Measurements from ENCODE around the gene FOXE1. TPM values are rescaled to one million over a fixed set of nuclear protein-coding genes. Genes with fewer than 3 reads are reported as not detected.

Gene FOXE1
- total and polyA plus RNA-seq, 8 donors: 1.9 to 8.0 TPM; not detected in 6

DNA sequence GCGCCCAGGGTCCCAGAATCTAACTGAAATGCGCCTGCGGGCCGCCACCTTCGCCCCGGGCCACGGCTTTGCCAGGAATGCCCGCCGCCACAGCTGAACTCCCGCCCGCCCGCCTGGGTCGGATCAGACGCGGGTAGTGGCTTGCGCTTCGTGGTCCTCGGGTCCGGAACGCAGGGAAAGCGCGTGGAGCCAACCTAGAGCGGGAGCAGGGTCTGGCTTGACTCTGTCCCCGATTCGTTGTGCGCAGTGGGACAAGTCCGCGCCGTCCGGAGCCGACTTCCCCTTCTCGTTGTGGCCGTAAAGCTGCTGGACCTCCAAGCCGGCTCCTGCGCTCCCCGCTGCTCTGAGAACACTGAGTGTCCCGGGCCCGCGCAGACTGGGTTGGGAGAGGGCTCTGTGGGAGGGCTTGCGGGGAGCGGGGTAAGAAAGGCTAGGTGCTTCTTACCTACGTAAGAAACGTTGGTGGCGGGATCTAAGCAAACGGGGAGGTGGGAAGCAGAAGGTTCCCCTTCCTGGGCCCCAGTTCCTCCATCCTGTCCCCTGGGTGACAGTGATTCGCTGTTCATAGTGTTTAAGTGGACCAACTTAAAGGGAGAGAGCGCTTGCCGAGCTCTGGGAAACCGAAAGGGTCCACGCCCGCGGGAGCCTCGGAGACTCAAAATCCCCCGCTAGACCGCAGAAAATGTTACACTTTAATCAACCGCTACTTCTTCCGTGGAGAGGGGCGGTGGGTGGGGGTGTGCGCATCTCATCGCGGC, 4.4 kb upstream of the FOXE1 start:
- Histone ChIP-seq H3K36me3 (no peaks in the 10 kb centered on the region), H3K9me3 (peaks cover 0 to 11% (median 0%) of the 10 kb centered on the region in 4 donors), H3K27ac (no peak overlapping the region), H3K27me3 (peaks cover 42 to 93% (median 78%) of the 10 kb centered on the region in 3 donors), H3K4me3 (peak overlapping the region; percentile 13 to 38 (median 26)), H3K4me1 (peaks cover 19 to 44% (median 42%) of the 10 kb centered on the region in 4 donors)
- TF ChIP-seq POLR2A (IDR thresholded peaks at IDR 0.05) (no peak), EP300 (IDR thresholded peaks at IDR 0.05) (no peak), POLR2AphosphoS5 (IDR thresholded peaks at IDR 0.05) (no peak)
- TF ChIP-seq, protein P1, sequence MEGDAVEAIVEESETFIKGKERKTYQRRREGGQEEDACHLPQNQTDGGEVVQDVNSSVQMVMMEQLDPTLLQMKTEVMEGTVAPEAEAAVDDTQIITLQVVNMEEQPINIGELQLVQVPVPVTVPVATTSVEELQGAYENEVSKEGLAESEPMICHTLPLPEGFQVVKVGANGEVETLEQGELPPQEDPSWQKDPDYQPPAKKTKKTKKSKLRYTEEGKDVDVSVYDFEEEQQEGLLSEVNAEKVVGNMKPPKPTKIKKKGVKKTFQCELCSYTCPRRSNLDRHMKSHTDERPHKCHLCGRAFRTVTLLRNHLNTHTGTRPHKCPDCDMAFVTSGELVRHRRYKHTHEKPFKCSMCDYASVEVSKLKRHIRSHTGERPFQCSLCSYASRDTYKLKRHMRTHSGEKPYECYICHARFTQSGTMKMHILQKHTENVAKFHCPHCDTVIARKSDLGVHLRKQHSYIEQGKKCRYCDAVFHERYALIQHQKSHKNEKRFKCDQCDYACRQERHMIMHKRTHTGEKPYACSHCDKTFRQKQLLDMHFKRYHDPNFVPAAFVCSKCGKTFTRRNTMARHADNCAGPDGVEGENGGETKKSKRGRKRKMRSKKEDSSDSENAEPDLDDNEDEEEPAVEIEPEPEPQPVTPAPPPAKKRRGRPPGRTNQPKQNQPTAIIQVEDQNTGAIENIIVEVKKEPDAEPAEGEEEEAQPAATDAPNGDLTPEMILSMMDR (IDR thresholded peaks at IDR 0.05): no peak
- intact Hi-C loops (cut with DNase I; ENCODE audit: low total_unique reads): no loop called here
- DNase-seq: peak in 1 of 2 donors; percentile 38
- 1 to 11% (median 4%) methylated on average over 33 to 61 of the region's 61 CpGs for WGBS, 5 donors

DNA sequence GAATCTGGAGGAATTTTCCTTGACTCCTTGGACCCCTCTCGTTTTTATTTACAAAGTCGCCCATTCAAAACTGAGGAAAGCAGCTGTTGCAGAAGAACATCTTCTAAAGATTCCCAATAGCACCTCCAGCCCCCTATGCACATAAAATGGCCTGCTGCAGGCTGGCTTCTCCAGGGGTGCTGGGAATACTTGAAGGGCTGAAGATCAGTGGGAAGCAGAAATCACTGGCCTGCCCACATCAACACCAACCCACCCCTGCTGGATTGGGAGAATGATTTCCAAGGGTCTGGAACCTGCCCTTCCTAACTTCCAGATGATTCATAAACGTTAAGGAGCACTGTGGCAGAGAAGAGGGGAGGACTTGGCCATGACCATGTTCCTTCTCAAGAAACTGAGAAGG, 3.0 kb upstream of the FOXE1 start:
- no peak for DNase-seq
- Histone ChIP-seq H3K4me1 (peaks cover 25 to 56% (median 47%) of the 10 kb centered on the region in 4 donors), H3K27me3 (peaks cover 55 to 100% (median 89%) of the 10 kb centered on the region in 3 donors), H3K9me3 (peaks cover 0 to 17% (median 0%) of the 10 kb centered on the region in 4 donors), H3K27ac (no peak overlapping the region), H3K4me3 (no peak overlapping the region), H3K36me3 (no peaks in the 10 kb centered on the region)
- no peak for TF ChIP-seq POLR2AphosphoS5 (IDR thresholded peaks at IDR 0.05)
- TF ChIP-seq, protein P1 (IDR thresholded peaks at IDR 0.05): no peak
- no peak for TF ChIP-seq POLR2A (IDR thresholded peaks at IDR 0.05)
- TF ChIP-seq EP300 (IDR thresholded peaks at IDR 0.05): no peak
- intact Hi-C loops (cut with DNase I; ENCODE audit: low total_unique reads): no loop called here
- WGBS, 5 donors: 12 to 23% (median 21%) methylated on average over 3 of the region's 3 CpGs

DNA sequence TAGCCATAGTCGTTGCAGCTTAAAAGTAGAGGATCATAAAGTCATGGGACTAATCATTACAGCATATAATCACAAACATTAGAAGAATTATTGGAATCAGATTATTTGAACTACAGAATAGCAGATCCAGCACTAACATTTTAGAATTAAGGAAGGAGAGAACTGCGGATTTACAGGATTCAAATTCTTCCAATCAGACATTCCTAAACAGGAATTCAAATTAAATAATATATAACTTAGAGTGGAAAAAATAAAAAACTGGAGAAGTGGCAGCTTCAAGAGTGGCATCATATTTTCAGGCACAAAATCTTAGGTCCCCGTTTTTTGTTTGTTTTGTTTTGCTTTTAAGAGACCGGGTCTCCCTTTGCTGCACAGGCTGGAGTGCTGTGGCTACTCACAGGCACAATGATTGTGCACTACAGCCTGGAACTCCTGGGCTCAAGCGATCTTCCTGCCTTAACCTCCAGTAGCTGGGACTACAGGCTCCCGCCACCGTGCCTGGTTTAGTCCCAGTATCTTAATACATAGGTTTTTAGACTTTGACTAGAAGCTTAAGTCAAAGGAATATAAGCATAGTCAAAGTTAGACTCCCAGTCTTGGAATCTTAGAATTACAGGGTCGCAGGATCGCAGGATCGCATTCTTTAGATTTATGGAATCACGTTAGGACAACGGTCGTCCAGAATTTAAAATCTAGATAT, 2.1 kb upstream of the FOXE1 start:
- peaks cover 25 to 59% (median 47%) of the 10 kb centered on the region in 4 donors for H3K4me1 ChIP-seq
- no peaks in the 10 kb centered on the region for H3K36me3 ChIP-seq
- H3K27ac ChIP-seq: no peak overlapping the region
- WGBS, 5 donors: 19 to 25% (median 21%) methylated on average over 13 of the region's 13 CpGs
- no peak overlapping the region for H3K4me3 ChIP-seq
- intact Hi-C loops (cut with DNase I; ENCODE audit: low total_unique reads): no loop called here
- TF ChIP-seq EP300 (IDR thresholded peaks at IDR 0.05) (no peak), POLR2AphosphoS5 (IDR thresholded peaks at IDR 0.05) (no peak), POLR2A (IDR thresholded peaks at IDR 0.05) (no peak)
- TF ChIP-seq, protein P1 (IDR thresholded peaks at IDR 0.05): no peak
- no peak for DNase-seq
- H3K27me3 ChIP-seq: peaks cover 58 to 100% (median 99%) of the 10 kb centered on the region in 3 donors
- H3K9me3 ChIP-seq: peaks cover 0 to 18% (median 0%) of the 10 kb centered on the region in 4 donors

DNA sequence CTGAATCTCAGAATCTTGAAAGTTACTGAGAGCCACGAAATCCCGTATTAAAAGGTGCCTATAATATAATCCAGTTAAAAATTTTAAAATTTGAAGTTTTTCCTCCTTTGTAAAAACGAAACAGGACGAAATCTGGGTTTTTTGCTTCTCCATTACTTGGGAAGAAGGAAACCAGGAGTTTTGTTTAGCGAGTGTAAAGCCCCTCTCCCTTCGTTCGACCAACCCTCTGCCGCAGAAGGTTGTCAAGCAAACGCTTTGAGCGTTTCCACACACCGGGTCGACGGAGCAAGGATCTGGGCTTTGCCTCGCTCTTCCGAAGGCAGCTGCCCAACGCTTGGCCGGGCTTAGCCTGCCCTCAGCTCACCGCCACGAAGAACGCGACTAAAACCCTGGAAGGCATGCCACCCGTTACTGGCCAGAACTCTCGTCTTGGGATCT, 1.6 kb upstream of the FOXE1 start:
- Histone ChIP-seq H3K27ac (no peak overlapping the region), H3K4me3 (peak overlapping the region in 1 of 4 donors; percentile 9), H3K27me3 (peaks cover 58 to 100% (median 100%) of the 10 kb centered on the region in 3 donors), H3K36me3 (no peaks in the 10 kb centered on the region), H3K4me1 (peaks cover 25 to 59% (median 47%) of the 10 kb centered on the region in 4 donors), H3K9me3 (peaks cover 0 to 18% (median 0%) of the 10 kb centered on the region in 4 donors)
- 7 to 15% (median 10%) methylated on average over 18 to 23 of the region's 23 CpGs for WGBS, 5 donors
- DNase-seq: no peak
- intact Hi-C loops (cut with DNase I; ENCODE audit: low total_unique reads): no loop called here
- TF ChIP-seq, protein P1 (IDR thresholded peaks at IDR 0.05): no peak
- TF ChIP-seq EP300 (IDR thresholded peaks at IDR 0.05) (no peak), POLR2A (IDR thresholded peaks at IDR 0.05) (no peak), POLR2AphosphoS5 (IDR thresholded peaks at IDR 0.05) (no peak)

Measured in stomach (tissue), 9 donors.